T-helper 2 cell treated with Interferon-gamma antibody and Interleukin-4, amounts not matched to agents 5 μg/mL and 100 μg/mL, for 36 hours (primary cell): ENCODE results near the gene FGF12.

Experiments used
- DNase-seq: peaks from one replicate; pipeline ENCODE4 v3.0.0; 2021; ENCODE audit warnings: low spot score
- H3K27ac Mint-ChIP-seq: one replicate; pipeline ENCODE4 v1.8.0; 2021; ENCODE audit warnings: mild to moderate bottlenecking, mixed read lengths
- H3K27me3 Mint-ChIP-seq: one replicate; pipeline ENCODE4 v1.8.0; 2021; ENCODE audit warnings: low read depth, mixed read lengths
- H3K36me3 Mint-ChIP-seq: one replicate; pipeline ENCODE4 v1.8.0; 2021; ENCODE audit warnings: low read depth, mixed read lengths
- H3K4me1 Mint-ChIP-seq: one replicate; pipeline ENCODE4 v1.8.0; 2021; ENCODE audit warnings: low read depth, mixed read lengths
- H3K4me3 Mint-ChIP-seq: one replicate; pipeline ENCODE4 v1.8.0; 2022; ENCODE audit warnings: mild to moderate bottlenecking, moderate library complexity, mixed read lengths
- H3K9me3 Mint-ChIP-seq: one replicate; pipeline ENCODE4 v1.8.0; 2021; ENCODE audit warnings: mixed read lengths

The FGF12 gene

DNA sequence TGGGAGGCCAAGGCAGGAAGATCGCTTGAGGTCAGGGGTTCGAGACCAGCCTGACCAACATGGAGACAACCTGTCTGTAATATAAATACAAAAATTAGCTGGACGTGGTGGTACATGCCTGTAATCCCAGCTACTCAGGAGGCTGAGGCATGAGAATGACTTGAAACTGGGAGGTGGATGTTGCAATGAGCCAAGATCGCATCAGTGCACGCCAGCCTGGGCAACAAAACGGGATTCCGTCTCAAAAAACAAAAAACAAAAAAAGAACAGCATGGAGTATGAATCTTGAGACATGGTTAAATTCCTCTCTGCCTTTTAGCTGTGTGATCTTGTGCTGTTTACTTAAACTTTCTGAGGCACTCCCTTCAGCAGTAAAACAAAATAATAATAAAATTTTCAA, 244.9 kb downstream of the FGF12 start:
- no peaks in the 10 kb centered on the region for H3K27me3 Mint-ChIP-seq
- H3K36me3 Mint-ChIP-seq = no peaks in the 10 kb centered on the region
- no peaks in the 10 kb centered on the region for H3K4me1 Mint-ChIP-seq
- no peak overlapping the region for H3K27ac Mint-ChIP-seq
- no peak overlapping the region for H3K4me3 Mint-ChIP-seq
- no peaks in the 10 kb centered on the region for H3K9me3 Mint-ChIP-seq
- DNase-seq = no peak

DNA sequence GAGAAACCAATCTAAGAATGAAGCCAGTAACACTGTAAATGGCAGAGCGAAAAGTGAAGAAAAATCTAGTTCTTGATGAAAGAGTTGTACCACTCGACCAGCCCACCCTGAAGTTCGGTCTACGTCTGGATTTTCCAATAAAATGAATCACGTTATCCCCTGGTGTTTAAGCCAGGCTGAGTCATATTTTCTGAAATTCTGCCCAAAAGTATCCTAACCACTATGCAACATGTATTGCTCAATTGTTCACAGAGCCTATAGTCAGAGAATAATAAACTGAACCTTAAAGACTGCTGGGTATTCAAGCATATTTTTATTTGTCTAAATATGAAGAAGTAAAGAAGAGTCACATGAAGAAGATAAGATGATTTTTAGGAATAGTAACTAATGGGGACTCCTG, 245.7 kb downstream of the FGF12 start:
- Mint-ChIP-seq H3K27me3 (no peaks in the 10 kb centered on the region), H3K4me1 (no peaks in the 10 kb centered on the region), H3K27ac (no peak overlapping the region), H3K4me3 (no peak overlapping the region), H3K9me3 (no peaks in the 10 kb centered on the region), H3K36me3 (no peaks in the 10 kb centered on the region)
- DNase-seq = no peak

DNA sequence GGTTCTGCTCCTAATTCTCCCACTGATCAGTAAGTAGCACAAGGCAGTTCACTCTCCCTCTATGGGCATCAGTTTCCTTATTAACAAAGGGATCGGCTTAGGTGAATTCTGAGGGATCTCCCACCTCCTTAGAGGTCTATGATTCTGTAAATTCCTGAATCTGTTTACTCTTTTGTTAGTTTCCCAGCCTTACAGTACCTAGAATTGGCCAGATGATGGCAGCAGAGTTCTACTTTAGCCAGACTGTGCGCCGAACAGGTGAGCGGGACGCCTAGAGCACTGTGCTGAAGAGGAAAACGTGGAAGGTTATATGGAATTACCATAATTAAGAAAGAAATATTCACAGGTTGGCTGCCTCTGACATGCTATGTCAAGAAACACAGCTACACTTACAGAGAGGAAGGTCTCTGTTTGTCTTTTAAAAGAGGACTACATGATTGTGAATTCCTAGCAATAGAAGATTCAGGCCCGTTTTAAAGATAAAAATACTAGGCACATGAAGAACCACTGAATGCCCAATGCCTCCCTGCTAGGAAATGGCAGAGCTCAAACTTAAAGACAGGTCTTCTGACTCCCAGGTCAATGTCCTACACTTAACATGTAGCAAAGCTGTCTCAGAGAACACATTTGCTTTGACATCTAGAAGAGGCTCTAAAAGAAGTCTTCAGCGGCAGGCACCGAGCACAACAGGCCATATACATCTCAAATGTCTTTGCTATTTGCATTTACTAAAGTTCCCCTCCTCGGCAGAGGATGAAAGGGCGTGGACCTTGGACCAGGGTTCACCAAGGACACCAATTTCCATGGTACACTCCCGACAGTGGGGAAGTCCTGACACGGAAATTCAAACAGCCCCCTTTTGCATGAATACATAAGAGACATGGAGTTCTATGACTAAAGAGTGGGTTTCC, 259.9 kb downstream of the FGF12 start:
- Mint-ChIP-seq H3K27ac (no peak overlapping the region), H3K9me3 (no peaks in the 10 kb centered on the region), H3K36me3 (no peaks in the 10 kb centered on the region), H3K4me1 (no peaks in the 10 kb centered on the region), H3K4me3 (no peak overlapping the region), H3K27me3 (peaks cover 7% of the 10 kb centered on the region)
- peak; percentile 12 for DNase-seq

DNA sequence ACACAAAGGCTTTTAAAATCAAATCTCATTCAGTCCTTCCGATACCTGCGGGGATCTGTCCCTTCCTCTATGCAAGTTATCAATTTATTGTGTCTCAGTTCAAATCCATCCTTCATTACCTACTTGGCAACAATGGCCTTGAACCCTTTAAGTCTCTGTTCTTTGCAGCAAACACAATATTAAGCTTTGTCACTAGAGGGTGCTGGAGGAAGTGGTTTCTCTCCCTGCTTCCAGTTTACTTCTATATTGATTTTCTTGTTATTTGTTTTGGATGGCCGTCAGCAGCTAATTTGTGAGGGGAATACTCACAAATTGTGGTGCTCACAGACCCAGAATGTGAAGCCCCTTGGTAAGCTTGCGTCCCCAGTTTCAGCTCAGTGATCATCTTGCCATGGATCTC, 278.3 kb downstream of the FGF12 start:
- Mint-ChIP-seq H3K27ac (no peak overlapping the region), H3K4me1 (no peaks in the 10 kb centered on the region), H3K36me3 (no peaks in the 10 kb centered on the region), H3K9me3 (no peaks in the 10 kb centered on the region), H3K4me3 (no peak overlapping the region), H3K27me3 (peaks cover 12% of the 10 kb centered on the region)
- no peak for DNase-seq

DNA sequence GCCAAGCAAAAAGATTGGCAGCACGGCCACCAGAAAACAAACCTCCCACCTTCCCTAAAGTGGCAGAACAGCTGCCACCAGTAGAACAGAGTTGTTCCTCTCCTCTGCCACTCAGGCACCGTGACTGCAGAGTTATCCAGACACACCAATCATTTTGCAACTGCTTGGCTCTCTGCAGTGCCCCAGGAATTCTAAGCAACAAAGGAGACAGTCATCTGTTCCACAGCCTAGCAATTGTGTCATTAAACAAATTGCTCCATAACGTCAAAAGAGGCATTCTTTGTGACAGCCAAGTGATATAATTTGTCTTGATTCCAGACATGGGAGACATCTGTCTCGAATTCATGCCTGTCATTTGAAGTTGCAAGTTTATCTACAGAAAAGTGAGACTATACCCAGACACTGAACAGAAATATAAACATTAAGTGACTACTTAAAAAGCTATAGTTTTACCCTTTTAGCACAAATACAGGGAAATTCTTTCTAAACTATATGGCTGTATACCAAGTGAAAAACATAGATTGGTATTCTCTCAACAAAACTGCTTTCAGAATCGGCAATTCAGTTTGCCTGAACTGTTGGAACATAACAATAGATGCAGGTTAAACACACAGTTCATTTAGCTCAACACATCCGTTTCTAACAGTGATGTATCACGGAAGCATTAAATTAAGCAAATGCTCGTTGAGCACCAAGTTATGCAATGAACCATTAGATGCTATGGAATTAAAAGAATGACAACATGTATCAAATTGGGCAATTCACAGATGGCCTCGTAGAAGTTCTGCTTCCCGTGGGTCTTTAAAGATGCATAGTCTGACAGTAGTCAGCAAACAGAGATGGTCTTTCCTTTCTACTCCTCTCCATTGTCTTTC, 281.3 kb downstream of the FGF12 start:
- no peaks in the 10 kb centered on the region for H3K36me3 Mint-ChIP-seq
- H3K4me1 Mint-ChIP-seq = no peaks in the 10 kb centered on the region
- peaks cover 12% of the 10 kb centered on the region for H3K27me3 Mint-ChIP-seq
- no peak for DNase-seq
- no peak overlapping the region for H3K27ac Mint-ChIP-seq
- no peak overlapping the region for H3K4me3 Mint-ChIP-seq
- no peaks in the 10 kb centered on the region for H3K9me3 Mint-ChIP-seq

DNA sequence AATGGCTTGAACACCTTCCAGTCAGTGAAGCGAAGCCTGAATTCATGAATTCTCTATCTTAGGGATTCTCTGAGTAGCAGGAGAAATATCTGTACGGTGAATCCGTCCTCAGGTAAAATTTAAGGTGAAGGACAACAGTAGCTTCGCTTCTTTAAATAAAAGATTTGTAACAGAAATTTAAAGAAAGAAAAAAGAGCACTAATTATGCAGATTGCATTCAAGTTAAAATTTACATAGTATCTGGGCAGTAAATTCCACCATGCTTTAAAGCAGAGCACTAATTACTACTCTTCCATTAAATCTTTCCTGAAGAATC, 282.6 kb downstream of the FGF12 start:
- H3K9me3 Mint-ChIP-seq = no peaks in the 10 kb centered on the region
- no peak overlapping the region for H3K27ac Mint-ChIP-seq
- DNase-seq = no peak
- no peak overlapping the region for H3K4me3 Mint-ChIP-seq
- no peaks in the 10 kb centered on the region for H3K36me3 Mint-ChIP-seq
- peaks cover 12% of the 10 kb centered on the region for H3K27me3 Mint-ChIP-seq
- no peaks in the 10 kb centered on the region for H3K4me1 Mint-ChIP-seq

DNA sequence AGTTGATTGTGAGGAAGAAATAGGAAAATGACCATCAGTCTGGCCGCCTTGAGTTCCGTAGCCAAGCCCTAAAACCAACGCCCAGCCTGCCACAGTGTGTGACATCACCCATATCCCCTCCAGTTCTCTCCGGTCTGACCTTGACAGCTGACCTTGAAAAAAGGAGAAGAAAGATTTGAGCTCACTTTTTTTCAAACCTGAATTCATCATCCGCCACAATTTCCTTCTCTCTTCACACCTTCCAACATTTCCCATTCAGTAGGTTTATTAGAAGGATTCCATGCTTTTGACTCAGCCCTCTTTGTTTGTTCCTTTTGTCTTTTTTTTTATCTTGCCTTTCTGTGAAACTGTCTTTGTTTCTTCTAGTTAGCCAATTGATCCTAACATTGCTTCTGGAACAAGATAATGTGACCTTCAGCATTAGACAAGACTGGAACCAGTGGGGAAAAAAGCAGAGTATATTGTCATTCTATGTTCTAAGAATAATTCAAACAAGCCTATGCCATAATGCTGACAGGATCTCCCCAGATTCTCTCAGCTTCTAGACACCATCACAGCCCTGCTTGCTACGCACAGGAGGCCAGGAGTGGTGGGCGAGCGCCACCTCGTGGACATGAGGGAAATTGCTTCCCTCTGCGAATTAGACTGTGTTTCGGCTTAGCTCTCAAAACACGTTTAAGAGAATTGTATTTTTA, 283.1 kb downstream of the FGF12 start:
- H3K4me3 Mint-ChIP-seq = no peak overlapping the region
- no peaks in the 10 kb centered on the region for H3K9me3 Mint-ChIP-seq
- H3K27me3 Mint-ChIP-seq = peaks cover 12% of the 10 kb centered on the region

DNA sequence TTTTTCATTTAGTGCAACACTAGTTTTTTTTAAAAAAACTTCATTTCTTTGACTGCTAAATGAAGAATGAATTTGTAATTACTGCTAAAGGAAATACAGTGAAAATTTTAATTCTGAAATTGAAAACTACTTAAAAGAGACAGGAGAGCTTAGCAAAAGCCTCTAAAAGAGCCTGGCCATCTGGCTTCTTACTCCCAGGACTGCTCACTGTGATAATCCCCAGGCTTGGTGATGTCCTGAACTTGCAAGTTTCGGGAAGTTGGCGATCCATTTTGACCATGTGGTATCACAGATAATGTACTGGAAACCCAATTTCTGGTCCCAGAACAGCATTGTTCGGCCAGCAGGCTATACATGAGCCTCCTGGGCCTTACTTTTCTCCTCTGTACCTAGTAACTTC, 292.1 kb downstream of the FGF12 start:
- H3K4me1 Mint-ChIP-seq = no peaks in the 10 kb centered on the region
- no peaks in the 10 kb centered on the region for H3K36me3 Mint-ChIP-seq
- H3K27me3 Mint-ChIP-seq = no peaks in the 10 kb centered on the region
- H3K4me3 Mint-ChIP-seq = no peak overlapping the region
- H3K9me3 Mint-ChIP-seq = no peaks in the 10 kb centered on the region
- H3K27ac Mint-ChIP-seq = no peak overlapping the region
- no peak for DNase-seq

More for the DNA sequence above, 283.1 kb downstream of the FGF12 start:
- Mint-ChIP-seq H3K27ac (no peak overlapping the region), H3K36me3 (no peaks in the 10 kb centered on the region), H3K4me1 (no peaks in the 10 kb centered on the region)
- DNase-seq = peak; percentile 31

DNA sequence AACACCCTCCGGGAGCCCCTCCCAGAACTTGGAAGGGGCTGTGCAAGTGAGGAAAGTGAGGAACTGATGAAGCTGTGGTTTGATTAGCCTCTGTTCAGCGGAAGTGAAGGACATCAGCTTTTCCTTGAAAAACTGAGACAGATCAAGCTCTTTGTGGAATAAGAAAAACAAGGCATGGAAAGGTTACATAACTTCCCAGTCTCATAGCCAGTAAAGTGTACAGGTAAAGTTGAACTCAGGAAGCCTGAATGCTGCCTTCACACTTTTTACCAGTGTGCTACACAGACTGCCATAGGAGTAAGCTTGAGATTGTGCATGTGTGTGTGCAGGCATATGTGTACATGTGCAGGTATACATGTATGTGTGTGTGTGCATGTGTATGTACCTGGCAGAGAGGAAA, 293.2 kb downstream of the FGF12 start:
- DNase-seq = no peak
- Mint-ChIP-seq H3K4me3 (no peak overlapping the region), H3K27me3 (no peaks in the 10 kb centered on the region), H3K9me3 (no peaks in the 10 kb centered on the region), H3K27ac (no peak overlapping the region), H3K36me3 (no peaks in the 10 kb centered on the region), H3K4me1 (no peaks in the 10 kb centered on the region)

DNA sequence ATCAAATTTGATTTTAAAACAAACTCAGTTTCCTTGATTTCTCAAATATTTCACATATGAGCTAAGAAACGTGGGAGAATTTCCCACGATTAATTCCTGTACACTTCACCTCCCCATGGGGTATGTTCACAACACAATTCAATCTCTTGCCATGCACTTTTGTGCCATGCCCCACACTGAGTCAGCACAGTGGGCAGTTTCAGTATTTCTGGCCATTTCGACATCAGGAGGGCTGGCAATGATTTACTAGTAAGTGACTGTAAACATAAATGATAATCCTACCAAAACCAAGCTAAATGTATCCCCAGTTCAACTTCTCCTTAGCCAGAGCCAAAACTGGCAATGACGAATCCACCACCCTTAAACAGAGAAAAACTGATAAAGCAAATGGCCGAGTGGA, 293.6 kb downstream of the FGF12 start:
- no peaks in the 10 kb centered on the region for H3K4me1 Mint-ChIP-seq
- no peaks in the 10 kb centered on the region for H3K27me3 Mint-ChIP-seq
- no peak overlapping the region for H3K27ac Mint-ChIP-seq
- no peak overlapping the region for H3K4me3 Mint-ChIP-seq
- H3K9me3 Mint-ChIP-seq = no peaks in the 10 kb centered on the region
- no peak for DNase-seq
- no peaks in the 10 kb centered on the region for H3K36me3 Mint-ChIP-seq

DNA sequence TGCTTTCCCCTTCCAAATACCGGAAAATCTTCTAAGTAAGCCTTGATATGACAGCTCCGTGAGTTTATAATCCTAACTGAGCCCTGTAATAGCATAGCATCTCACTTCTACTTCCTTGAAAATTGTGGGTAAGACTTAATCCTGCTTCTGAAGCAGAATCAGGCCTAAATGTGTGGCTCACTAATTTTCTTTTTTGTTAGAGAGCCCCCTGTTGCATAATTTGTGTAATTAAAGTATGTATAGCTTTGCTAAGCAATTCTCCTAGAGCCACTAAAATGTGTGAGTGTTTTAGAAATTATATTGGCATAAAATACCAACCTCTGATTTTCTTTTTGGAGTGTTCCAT, 304.4 kb downstream of the FGF12 start:
- Mint-ChIP-seq H3K27ac (no peak overlapping the region), H3K4me3 (no peak overlapping the region), H3K4me1 (no peaks in the 10 kb centered on the region), H3K36me3 (no peaks in the 10 kb centered on the region), H3K9me3 (no peaks in the 10 kb centered on the region), H3K27me3 (no peaks in the 10 kb centered on the region)
- no peak for DNase-seq

DNA sequence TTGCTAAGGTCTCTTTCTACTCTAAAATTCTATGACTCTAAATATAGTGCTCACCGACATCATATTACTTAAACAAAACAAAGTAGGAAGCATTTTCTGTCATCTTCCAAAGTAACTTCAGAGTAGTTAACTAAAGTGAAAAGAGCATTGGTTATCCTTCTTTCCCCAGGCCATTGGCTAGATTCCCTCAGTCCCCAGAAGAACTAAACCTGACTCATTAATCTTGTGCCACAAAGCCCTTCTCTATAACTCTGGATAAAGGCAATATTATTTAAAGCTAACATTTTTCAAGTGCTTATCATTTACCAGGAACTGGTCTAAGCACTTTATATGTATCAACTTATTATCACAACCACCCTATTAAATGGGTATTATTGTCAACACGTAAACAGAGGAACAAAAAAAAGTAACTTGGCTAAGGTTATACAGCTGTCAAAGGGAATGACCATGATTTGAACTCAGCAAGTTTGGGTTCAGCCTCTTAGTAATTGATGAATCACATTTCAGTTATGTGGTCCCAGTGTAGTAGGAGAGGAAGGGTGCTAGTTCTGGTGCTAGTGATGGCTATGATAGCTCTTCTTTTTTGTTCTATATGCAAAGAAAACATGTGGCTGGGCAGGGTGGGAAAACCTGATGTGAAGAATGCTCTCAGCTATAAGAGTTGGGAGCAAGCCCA, 304.9 kb downstream of the FGF12 start:
- Mint-ChIP-seq H3K4me3 (no peak overlapping the region), H3K27me3 (no peaks in the 10 kb centered on the region), H3K27ac (no peak overlapping the region), H3K4me1 (no peaks in the 10 kb centered on the region), H3K9me3 (no peaks in the 10 kb centered on the region), H3K36me3 (no peaks in the 10 kb centered on the region)
- DNase-seq = no peak

DNA sequence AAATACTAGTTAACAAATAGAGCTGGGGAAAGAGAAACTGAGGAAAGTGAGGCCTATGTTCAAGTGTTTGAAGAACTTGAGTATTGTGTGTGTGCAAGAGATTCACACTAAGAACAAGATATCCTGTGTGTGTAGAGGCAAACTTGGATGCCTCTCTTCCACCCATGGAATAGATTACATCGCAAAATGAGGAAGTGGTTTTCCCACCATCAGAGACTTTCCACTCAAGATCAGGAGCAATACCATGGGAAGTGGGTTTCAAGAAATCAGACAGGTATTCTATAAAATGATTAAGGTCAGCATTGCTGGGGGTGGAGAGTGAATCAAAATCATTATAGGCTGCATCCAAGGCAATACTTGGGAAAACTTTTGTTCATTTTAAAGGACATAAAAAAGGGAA, 308.0 kb downstream of the FGF12 start:
- Mint-ChIP-seq H3K27me3 (peaks cover 3% of the 10 kb centered on the region), H3K36me3 (no peaks in the 10 kb centered on the region), H3K9me3 (no peaks in the 10 kb centered on the region), H3K4me3 (no peak overlapping the region), H3K4me1 (no peaks in the 10 kb centered on the region), H3K27ac (no peak overlapping the region)
- DNase-seq = no peak
